Astrocyte of the cerebellum (primary cell): Measurements from ENCODE around the gene TCP1.
"Not testable (repeated sequence)": the region's sequence is repeated elsewhere in the genome, so short reads cannot be mapped to it uniquely, and the experiment has no call there.

Source experiments
- DNase-seq: peaks from one replicate; pipeline ENCODE4 v3.0.0-alpha.2; 2011; ENCODE audit warnings: low read depth
- H3K4me3 ChIP-seq: 2 replicates; pipeline ENCODE4 v1.5.1; 2011; ENCODE audit warnings: mild to moderate bottlenecking, low read depth, low read length, moderate library complexity
- in situ Hi-C: cut with HindIII; loops from 2 replicates; pipeline ENCODE4 v1.10.0; 2017; ENCODE audit warnings: low sequenced_read_pairs
- TF ChIP-seq, protein P1 (sequence below): IDR thresholded peaks from 2 replicates; pipeline ENCODE4 v1.5.1; 2012; ENCODE audit warnings: low read length, low read depth, moderate library complexity, mild to moderate bottlenecking; ENCODE audit errors: missing control alignments

TCP1 gene

DNA sequence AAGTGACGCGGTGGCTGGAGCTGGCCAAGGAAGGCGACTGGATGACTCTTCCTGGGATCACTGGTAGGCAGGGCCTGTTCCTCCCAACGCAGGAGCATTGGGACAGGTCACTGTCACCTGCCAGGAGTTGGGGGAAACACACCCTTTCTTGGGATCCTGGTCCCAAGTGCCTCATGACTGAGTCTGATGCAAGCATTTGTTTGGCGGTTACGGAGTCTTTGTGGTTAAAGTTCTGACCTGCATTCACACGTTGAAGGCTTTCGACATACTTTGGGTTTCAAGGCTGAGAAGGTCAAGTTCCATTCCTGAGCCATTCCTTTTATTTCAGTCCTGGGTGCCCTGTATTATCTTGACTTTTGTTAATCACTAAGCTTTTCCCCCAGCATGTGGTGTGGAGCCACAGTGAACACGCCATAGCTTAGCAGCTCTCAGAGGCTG, 16.6 kb upstream of the TCP1 start:
- in situ Hi-C loops: no loop called here
- TF ChIP-seq, protein P1, sequence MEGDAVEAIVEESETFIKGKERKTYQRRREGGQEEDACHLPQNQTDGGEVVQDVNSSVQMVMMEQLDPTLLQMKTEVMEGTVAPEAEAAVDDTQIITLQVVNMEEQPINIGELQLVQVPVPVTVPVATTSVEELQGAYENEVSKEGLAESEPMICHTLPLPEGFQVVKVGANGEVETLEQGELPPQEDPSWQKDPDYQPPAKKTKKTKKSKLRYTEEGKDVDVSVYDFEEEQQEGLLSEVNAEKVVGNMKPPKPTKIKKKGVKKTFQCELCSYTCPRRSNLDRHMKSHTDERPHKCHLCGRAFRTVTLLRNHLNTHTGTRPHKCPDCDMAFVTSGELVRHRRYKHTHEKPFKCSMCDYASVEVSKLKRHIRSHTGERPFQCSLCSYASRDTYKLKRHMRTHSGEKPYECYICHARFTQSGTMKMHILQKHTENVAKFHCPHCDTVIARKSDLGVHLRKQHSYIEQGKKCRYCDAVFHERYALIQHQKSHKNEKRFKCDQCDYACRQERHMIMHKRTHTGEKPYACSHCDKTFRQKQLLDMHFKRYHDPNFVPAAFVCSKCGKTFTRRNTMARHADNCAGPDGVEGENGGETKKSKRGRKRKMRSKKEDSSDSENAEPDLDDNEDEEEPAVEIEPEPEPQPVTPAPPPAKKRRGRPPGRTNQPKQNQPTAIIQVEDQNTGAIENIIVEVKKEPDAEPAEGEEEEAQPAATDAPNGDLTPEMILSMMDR: no peak
- no peak for DNase-seq
- H3K4me3 ChIP-seq: no peak overlapping the region

DNA sequence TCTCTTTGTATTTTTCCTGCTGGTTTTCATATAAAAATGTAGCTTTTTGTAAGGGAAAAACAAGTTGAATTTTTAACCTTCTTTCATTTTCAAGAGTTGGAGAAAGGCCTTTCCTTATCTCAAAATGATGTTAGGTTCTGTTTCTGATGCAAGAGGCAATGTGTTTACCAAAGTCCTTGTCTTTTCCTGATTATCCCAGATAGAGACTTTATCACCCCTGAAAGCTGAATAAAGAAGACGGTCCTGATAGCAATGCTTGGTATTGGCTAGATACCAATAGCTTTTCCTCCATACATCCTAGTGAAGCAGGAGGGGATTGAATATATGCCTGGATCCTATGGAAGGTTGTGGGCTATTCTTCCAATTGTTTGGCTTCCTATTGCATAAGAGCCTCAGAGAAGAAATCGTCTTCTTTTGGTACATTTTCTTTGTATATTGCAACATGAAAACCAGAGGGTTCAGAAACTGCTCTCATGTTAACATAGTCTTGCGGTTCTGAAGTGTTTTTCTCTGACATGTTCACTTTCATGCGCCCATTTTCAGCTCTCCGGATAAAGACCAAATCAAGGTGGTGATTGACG, 16.1 kb upstream of the TCP1 start:
- in situ Hi-C loops: no loop called here
- TF ChIP-seq, protein P1: no peak
- no peak for DNase-seq
- no peak overlapping the region for H3K4me3 ChIP-seq

GRCh38 chr6:159804504-159804903, 15.1 kb upstream of the TCP1 start:
- H3K4me3 ChIP-seq: no peak overlapping the region
- TF ChIP-seq, protein P1: no peak
- no peak for DNase-seq
- in situ Hi-C loops: no loop called here

- DNase-seq: no peak
- in situ Hi-C loops: no loop called here
- TF ChIP-seq, protein P1: no peak
- no peak overlapping the region for H3K4me3 ChIP-seq
Measured at GRCh38 chr6:159801935-159802334, 12.5 kb upstream of the TCP1 start.

DNA sequence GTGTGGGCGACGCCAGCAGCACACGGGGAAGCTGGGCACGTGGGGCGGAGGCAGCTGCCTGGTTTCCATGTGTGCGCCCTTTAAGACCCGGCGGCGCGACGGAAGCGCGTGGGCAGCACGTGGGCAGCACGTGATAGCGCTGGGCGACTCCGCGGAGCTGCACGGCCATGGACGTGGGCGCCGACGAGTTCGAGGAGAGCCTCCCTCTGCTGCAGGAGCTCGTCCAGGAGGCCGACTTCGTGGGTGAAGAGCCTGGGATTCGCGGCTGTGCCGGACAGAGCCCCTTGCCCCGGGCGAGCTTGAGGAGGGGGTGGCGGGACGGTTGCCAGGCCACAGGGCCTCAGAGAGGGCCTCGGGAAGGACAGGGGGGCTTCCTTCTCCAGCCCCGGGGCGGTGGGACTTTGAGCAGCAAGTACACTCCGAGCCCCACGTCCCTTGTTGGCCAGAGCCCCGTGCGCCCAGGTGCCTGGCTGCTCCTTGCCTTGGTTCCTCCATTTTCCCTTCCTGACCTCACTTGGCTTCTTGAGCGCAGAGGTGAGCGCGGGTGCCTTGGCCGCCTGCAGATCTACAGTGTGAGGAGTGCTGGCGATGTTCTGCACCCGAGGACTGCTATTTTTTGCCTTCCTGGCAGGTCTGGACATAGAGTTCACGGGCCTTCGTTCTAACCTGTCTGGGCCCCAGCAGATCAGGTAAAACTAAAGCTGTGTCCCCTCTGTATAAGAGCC, 10.9 kb upstream of the TCP1 start, which contains the start of gene PNLDC1:
Gene PNLDC1, plus strand, starts transcription at position 136 of the 725 bp plus-strand sequence. Its CDS starts 32 bp downstream, at position 168.
- no peak for DNase-seq
- in situ Hi-C loops: no loop called here
- TF ChIP-seq, protein P1: no peak

GRCh38 chr6:159797554-159797953, 8.2 kb upstream of the TCP1 start:
- in situ Hi-C loops: no loop called here
- DNase-seq: no peak
- TF ChIP-seq, protein P1: no peak
- no peak overlapping the region for H3K4me3 ChIP-seq

More for the DNA sequence above, 10.9 kb upstream of the TCP1 start, which contains the start of gene PNLDC1:
- H3K4me3 ChIP-seq: no peak within 1 kb of the TSS

- DNase-seq, in situ Hi-C loops, H3K4me3 ChIP-seq: not testable (repeated sequence)
Measured at GRCh38 chr6:159794976-159795375, 5.6 kb upstream of the TCP1 start.
